Measurements from ENCODE around the gene RPP25.

GRCh38 chr15:74988007-74988800 lies 31.6 kb upstream of the RPP25 start:
- TF ChIP-seq, protein P1, sequence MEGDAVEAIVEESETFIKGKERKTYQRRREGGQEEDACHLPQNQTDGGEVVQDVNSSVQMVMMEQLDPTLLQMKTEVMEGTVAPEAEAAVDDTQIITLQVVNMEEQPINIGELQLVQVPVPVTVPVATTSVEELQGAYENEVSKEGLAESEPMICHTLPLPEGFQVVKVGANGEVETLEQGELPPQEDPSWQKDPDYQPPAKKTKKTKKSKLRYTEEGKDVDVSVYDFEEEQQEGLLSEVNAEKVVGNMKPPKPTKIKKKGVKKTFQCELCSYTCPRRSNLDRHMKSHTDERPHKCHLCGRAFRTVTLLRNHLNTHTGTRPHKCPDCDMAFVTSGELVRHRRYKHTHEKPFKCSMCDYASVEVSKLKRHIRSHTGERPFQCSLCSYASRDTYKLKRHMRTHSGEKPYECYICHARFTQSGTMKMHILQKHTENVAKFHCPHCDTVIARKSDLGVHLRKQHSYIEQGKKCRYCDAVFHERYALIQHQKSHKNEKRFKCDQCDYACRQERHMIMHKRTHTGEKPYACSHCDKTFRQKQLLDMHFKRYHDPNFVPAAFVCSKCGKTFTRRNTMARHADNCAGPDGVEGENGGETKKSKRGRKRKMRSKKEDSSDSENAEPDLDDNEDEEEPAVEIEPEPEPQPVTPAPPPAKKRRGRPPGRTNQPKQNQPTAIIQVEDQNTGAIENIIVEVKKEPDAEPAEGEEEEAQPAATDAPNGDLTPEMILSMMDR (IDR thresholded peaks at IDR 0.05), result peak in 1 of 3 experiments; percentile 15
- TF ChIP-seq POLR2A (IDR thresholded peaks at IDR 0.05), result no peak
